ENCODE results near the gene PARP6. TPM values are rescaled to one million over a fixed set of nuclear protein-coding genes. Genes with fewer than 3 reads are reported as not detected.
A peak's percentile ranks its signal among the peaks of the same experiment; 100 is the strongest.

Gene PARP6
- total RNA-seq, 2 donors from 2014 or later, result 21.3 to 39.3 TPM

GRCh38 chr15:72236381-72237003, 35.9 kb downstream of the PARP6 start:
- DNase-seq, result no peak
- Histone ChIP-seq H3K9ac (ENCODE audit: low read depth in 2 of 2, low read length in 2 of 2) (no peak overlapping the region), H3K36me3 (no peaks in the 10 kb centered on the region), H3K27me3 (no peaks in the 10 kb centered on the region), H3K4me1 (peaks cover 7% of the 10 kb centered on the region), H3K9me3 (no peaks in the 10 kb centered on the region), H3K27ac (peak overlapping the region; percentile 7), H3K4me3 (no peak overlapping the region)
- intact Hi-C loops (cut with DNase I), result no loop called here
- TF ChIP-seq CTCF (IDR thresholded peaks at IDR 0.05), result no peak

GRCh38 chr15:72235298-72235697, 37.1 kb downstream of the PARP6 start:
- H3K27me3 ChIP-seq, result no peaks in the 10 kb centered on the region
- H3K9ac ChIP-seq (ENCODE audit: low read depth in 2 of 2, low read length in 2 of 2), result no peak overlapping the region
- no peaks in the 10 kb centered on the region for H3K9me3 ChIP-seq
- no peak overlapping the region for H3K4me3 ChIP-seq
- no peak overlapping the region for H3K27ac ChIP-seq
- H3K4me1 ChIP-seq, result peaks cover 7% of the 10 kb centered on the region
- no peaks in the 10 kb centered on the region for H3K36me3 ChIP-seq
- DNase-seq, result no peak
- intact Hi-C loops (cut with DNase I), result no loop called here
- no peak for TF ChIP-seq CTCF (IDR thresholded peaks at IDR 0.05)

GRCh38 chr15:72233769-72234168, 38.6 kb downstream of the PARP6 start:
- TF ChIP-seq CTCF (IDR thresholded peaks at IDR 0.05), result no peak
- H3K27ac ChIP-seq, result no peak overlapping the region
- H3K4me3 ChIP-seq, result no peak overlapping the region
- intact Hi-C loops (cut with DNase I), result loop anchor here (5.0 kb wide), 1 partner anchor 39 kb away; the partner anchor contains the start of gene PARP6
- no peak overlapping the region for H3K9ac ChIP-seq (ENCODE audit: low read depth in 2 of 2, low read length in 2 of 2)
- no peak for DNase-seq
- no peaks in the 10 kb centered on the region for H3K36me3 ChIP-seq
- no peaks in the 10 kb centered on the region for H3K27me3 ChIP-seq
- no peaks in the 10 kb centered on the region for H3K9me3 ChIP-seq
- peaks cover 8% of the 10 kb centered on the region for H3K4me1 ChIP-seq

- intact Hi-C loops (cut with DNase I), result loop anchor here (5.0 kb wide), 1 partner anchor 40 kb away; the partner anchor contains the start of gene PARP6
- Histone ChIP-seq H3K27me3 (no peaks in the 10 kb centered on the region), H3K4me3 (peak overlapping the region; percentile 87), H3K9ac (ENCODE audit: low read depth in 2 of 2, low read length in 2 of 2) (peak overlapping the region; percentile 82 to 98), H3K4me1 (peaks cover 20% of the 10 kb centered on the region), H3K27ac (peak overlapping the region; percentile 99), H3K36me3 (no peaks in the 10 kb centered on the region), H3K9me3 (no peaks in the 10 kb centered on the region)
- peak; percentile 69 for DNase-seq
- no peak for TF ChIP-seq CTCF (IDR thresholded peaks at IDR 0.05)
Measured at GRCh38 chr15:72231833-72232478, 40.4 kb downstream of the PARP6 start.

GRCh38 chr15:72231066-72231832, 41.1 kb downstream of the PARP6 start, which contains the start of gene PKM:
Gene PKM, minus strand, starts transcription at chr15:72231190. Its CDS starts 12,093 bp downstream, at chr15:72219097.
- Histone ChIP-seq H3K27ac (peak within 1 kb of the TSS; percentile 99), H3K36me3 (no peaks in the 10 kb centered on the region), H3K9ac (ENCODE audit: low read depth in 2 of 2, low read length in 2 of 2) (peak within 1 kb of the TSS; percentile 82 to 98), H3K4me3 (peak within 1 kb of the TSS; percentile 87), H3K4me1 (peaks cover 21% of the 10 kb centered on the region), H3K9me3 (no peaks in the 10 kb centered on the region), H3K27me3 (no peaks in the 10 kb centered on the region)
- no peak for TF ChIP-seq CTCF (IDR thresholded peaks at IDR 0.05)
- DNase-seq, result peak; percentile 99
- intact Hi-C loops (cut with DNase I), result loop anchor here (5.0 kb wide), 1 partner anchor 41 kb away; the partner anchor contains the start of gene PARP6

All from colonic mucosa (tissue), 4 donors.